Stimulated activated CD4-positive, alpha-beta T cell treated with anti-CD3 and anti-CD28 coated beads, Interleukin-4, amount 100 ng/mL, for 1 hour (primary cell): ENCODE measurements around the gene LEMD1.
"Not testable (repeated sequence)": the region's sequence is repeated elsewhere in the genome, so short reads cannot be mapped to it uniquely, and the experiment has no call there.

Experiments used
- DNase-seq: peaks from one replicate; pipeline ENCODE4 v3.0.0-alpha.2; 2020

The LEMD1 gene

GRCh38 chr1:205445646-205445935 is 23.7 kb upstream of the LEMD1 start:
- no peak for DNase-seq

GRCh38 chr1:205444931-205445645 is 23.2 kb upstream of the LEMD1 start:
- no peak for DNase-seq

- DNase-seq = no peak
Observed at GRCh38 chr1:205444300-205444930, 22.6 kb upstream of the LEMD1 start.

- DNase-seq = no peak
Observed at GRCh38 chr1:205443585-205444299, 21.9 kb upstream of the LEMD1 start.

- DNase-seq = no peak
Observed at GRCh38 chr1:205442051-205442725, 20.3 kb upstream of the LEMD1 start.

GRCh38 chr1:205441716-205442050 is 19.8 kb upstream of the LEMD1 start:
- DNase-seq = no peak

- no peak for DNase-seq
Observed at GRCh38 chr1:205441318-205441633, 19.4 kb upstream of the LEMD1 start.

GRCh38 chr1:205440476-205441317 is 18.8 kb upstream of the LEMD1 start:
- peak; percentile 58 for DNase-seq

- DNase-seq = no peak
Observed at GRCh38 chr1:205440121-205440475, 18.2 kb upstream of the LEMD1 start.

GRCh38 chr1:205438213-205439158 is 16.6 kb upstream of the LEMD1 start:
- DNase-seq = no peak

GRCh38 chr1:205437570-205437969 is 15.7 kb upstream of the LEMD1 start:
- DNase-seq = no peak

GRCh38 chr1:205436776-205437410 is 15.0 kb upstream of the LEMD1 start:
- DNase-seq = no peak

- no peak for DNase-seq
Observed at GRCh38 chr1:205435578-205436573, 14.0 kb upstream of the LEMD1 start.

GRCh38 chr1:205434738-205435137 is 12.9 kb upstream of the LEMD1 start:
- no peak for DNase-seq

GRCh38 chr1:205432692-205433091 is 10.8 kb upstream of the LEMD1 start:
- DNase-seq = not testable (repeated sequence)

GRCh38 chr1:205432116-205432515 is 10.3 kb upstream of the LEMD1 start:
- DNase-seq = no peak

GRCh38 chr1:205430696-205431305 is 8.9 kb upstream of the LEMD1 start:
- peak; percentile 66 for DNase-seq

- no peak for DNase-seq
Observed at GRCh38 chr1:205429762-205430695, 8.2 kb upstream of the LEMD1 start.
